Activated CD4-positive, alpha-beta T cell treated with anti-CD3 and anti-CD28 coated beads for 36 hours (primary cell): ENCODE measurements around the gene PAX9. TPM values are rescaled to one million over a fixed set of nuclear protein-coding genes. Genes with fewer than 3 reads are reported as not detected.
A peak's percentile ranks its signal among the peaks of the same experiment; 100 is the strongest.

Experiments used
- ATAC-seq: fragments of 200-7000 bp; cut with Tn5 transposase; one replicate; pipeline ENCODE4 v1.10.0; 2021; ENCODE audit warnings: mild to moderate bottlenecking, moderate library complexity
- CTCF ChIA-PET: fragments of 350-600 bp; sonication (Branson Sonifier 250); formaldehyde crosslinking; loops from one replicate; lab custom pipeline; 2021; ENCODE audit warnings: antibody characterized with exemption; lab: Charles Lee
- POLR2A ChIA-PET: fragments of 350-600 bp; sonication (Branson Sonifier 250); formaldehyde crosslinking; loops from one replicate; lab custom pipeline; 2021; ENCODE audit warnings: antibody characterized with exemption, inconsistent platforms; lab: Charles Lee
- DNase-seq: peaks from one replicate; pipeline ENCODE4 v3.0.0-alpha.2; 2020
- H3K27ac Mint-ChIP-seq: one replicate; pipeline ENCODE4 v1.8.0; 2021; ENCODE audit warnings: mixed read lengths
- H3K27me3 Mint-ChIP-seq: one replicate; pipeline ENCODE4 v1.8.0; 2021; ENCODE audit warnings: mixed read lengths
- H3K36me3 Mint-ChIP-seq: one replicate; pipeline ENCODE4 v1.8.0; 2021; ENCODE audit warnings: low read depth, mixed read lengths
- H3K4me1 Mint-ChIP-seq: one replicate; pipeline ENCODE4 v1.8.0; 2021; ENCODE audit warnings: mixed read lengths
- H3K4me3 Mint-ChIP-seq: one replicate; pipeline ENCODE4 v1.8.0; 2021; ENCODE audit warnings: mild to moderate bottlenecking, moderate library complexity, mixed read lengths
- H3K9me3 Mint-ChIP-seq: one replicate; pipeline ENCODE4 v1.8.0; 2021; ENCODE audit warnings: low read depth, mixed read lengths
- intact Hi-C, 2 experiments: fragments of 100-400 bp; cut with DNase I in 1 of 2; cut with micrococcal nuclease in 1 of 2; formaldehyde crosslinking; loops; one replicate each; pipeline versions ENCODE4 v1.14.2 to v1.15.1; 2022 to 2024; cut with DNase I, micrococcal nuclease
- total RNA-seq, 2 experiments: library from RNA; stranded (reverse); gene quantifications; one replicate each; pipeline ENCODE4 v1.2.3, GENCODE V29; 2021

Gene PAX9
- total RNA-seq, result not detected

- DNase-seq (peak; percentile 76), ATAC-seq (peak; percentile 95)
- Mint-ChIP-seq H3K36me3 (peaks cover 2% of the 10 kb centered on the region), H3K27ac (no peak within 1 kb of the TSS), H3K4me1 (peaks cover 49% of the 10 kb centered on the region), H3K27me3 (peaks cover 84% of the 10 kb centered on the region), H3K9me3 (no peaks in the 10 kb centered on the region), H3K4me3 (peak within 1 kb of the TSS; percentile 11)
- ChIA-PET POLR2A (no interaction called here), CTCF (interaction anchor here (0.5 kb wide), 1 partner anchor 1490 kb away, joined by 3 read pairs; no protein-coding TSS in a partner anchor)
- intact Hi-C loops, result loop anchor here in 1 of 2 experiments (5.0 kb wide), 1 partner anchor 931 kb away; no protein-coding TSS in a partner anchor
These were observed at the start of gene PAX9 for GRCh38 chr14:36661506-36662257. PAX9 (plus strand) TSS chr14:36661860; CDS start chr14:36662090, 230 bp downstream.

- H3K9me3 Mint-ChIP-seq, result no peaks in the 10 kb centered on the region
- H3K4me1 Mint-ChIP-seq, result no peaks in the 10 kb centered on the region
- ATAC-seq (no peak), DNase-seq (no peak)
- H3K36me3 Mint-ChIP-seq, result no peaks in the 10 kb centered on the region
- intact Hi-C loops, result no loop called here
- CTCF ChIA-PET, result no interaction called here
- H3K4me3 Mint-ChIP-seq, result no peak overlapping the region
- POLR2A ChIA-PET, result no interaction called here
- no peaks in the 10 kb centered on the region for H3K27me3 Mint-ChIP-seq
- H3K27ac Mint-ChIP-seq, result no peak overlapping the region
These were observed 43.8 kb upstream of the PAX9 start for GRCh38 chr14:36617824-36618223.

GRCh38 chr14:36618641-36619040 is 43.0 kb upstream of the PAX9 start:
- Mint-ChIP-seq H3K9me3 (no peaks in the 10 kb centered on the region), H3K27ac (no peak overlapping the region), H3K27me3 (no peaks in the 10 kb centered on the region), H3K4me3 (no peak overlapping the region), H3K36me3 (no peaks in the 10 kb centered on the region), H3K4me1 (no peaks in the 10 kb centered on the region)
- ATAC-seq, result no peak
- DNase-seq, result no peak
- POLR2A ChIA-PET, result no interaction called here
- intact Hi-C loops, result no loop called here
- CTCF ChIA-PET, result no interaction called here

GRCh38 chr14:36619131-36619530 is 42.5 kb upstream of the PAX9 start:
- H3K9me3 Mint-ChIP-seq, result no peaks in the 10 kb centered on the region
- ChIA-PET POLR2A (no interaction called here), CTCF (interaction anchor here (1.2 kb wide), 1 partner anchor 14 kb away, joined by 5 read pairs; no protein-coding TSS in a partner anchor)
- no peak overlapping the region for H3K4me3 Mint-ChIP-seq
- DNase-seq, result no peak
- no peak for ATAC-seq
- H3K4me1 Mint-ChIP-seq, result no peaks in the 10 kb centered on the region
- H3K27ac Mint-ChIP-seq, result no peak overlapping the region
- intact Hi-C loops, result no loop called here
- no peaks in the 10 kb centered on the region for H3K36me3 Mint-ChIP-seq
- H3K27me3 Mint-ChIP-seq, result no peaks in the 10 kb centered on the region

GRCh38 chr14:36619853-36620252 is 41.8 kb upstream of the PAX9 start:
- Mint-ChIP-seq H3K27ac (no peak overlapping the region), H3K4me1 (no peaks in the 10 kb centered on the region), H3K4me3 (no peak overlapping the region), H3K27me3 (no peaks in the 10 kb centered on the region), H3K36me3 (no peaks in the 10 kb centered on the region), H3K9me3 (no peaks in the 10 kb centered on the region)
- intact Hi-C loops, result no loop called here
- CTCF ChIA-PET, result interaction anchor here (1.2 kb wide), 1 partner anchor 15 kb away, joined by 5 read pairs; no protein-coding TSS in a partner anchor
- DNase-seq (no peak), ATAC-seq (no peak)
- POLR2A ChIA-PET, result no interaction called here

- H3K4me1 Mint-ChIP-seq, result no peaks in the 10 kb centered on the region
- no peak for ATAC-seq
- CTCF ChIA-PET, result interaction anchor here (0.7 to 0.9 kb wide), 2 partner anchors 21 to 26 kb away, joined by 3 read pairs; no protein-coding TSS in a partner anchor
These were observed 36.6 kb upstream of the PAX9 start for GRCh38 chr14:36625014-36625413.

GRCh38 chr14:36625436-36625835 is 36.2 kb upstream of the PAX9 start:
- Mint-ChIP-seq H3K9me3 (no peaks in the 10 kb centered on the region), H3K27me3 (peaks cover 12% of the 10 kb centered on the region), H3K27ac (no peak overlapping the region), H3K4me3 (no peak overlapping the region), H3K36me3 (no peaks in the 10 kb centered on the region), H3K4me1 (no peaks in the 10 kb centered on the region)
- intact Hi-C loops, result no loop called here
- ChIA-PET POLR2A (no interaction called here), CTCF (interaction anchor here (0.7 to 0.9 kb wide), 2 partner anchors 21 to 27 kb away, joined by 3 read pairs; no protein-coding TSS in a partner anchor)
- no peak for DNase-seq
- no peak for ATAC-seq

More at GRCh38 chr14:36625014-36625413, 36.6 kb upstream of the PAX9 start:
- intact Hi-C loops, result no loop called here
- Mint-ChIP-seq H3K36me3 (no peaks in the 10 kb centered on the region), H3K27ac (no peak overlapping the region), H3K4me3 (no peak overlapping the region), H3K9me3 (no peaks in the 10 kb centered on the region), H3K27me3 (peaks cover 10% of the 10 kb centered on the region)
- POLR2A ChIA-PET, result no interaction called here
- DNase-seq, result no peak

- Mint-ChIP-seq H3K36me3 (no peaks in the 10 kb centered on the region), H3K27ac (no peak overlapping the region), H3K4me1 (no peaks in the 10 kb centered on the region), H3K9me3 (no peaks in the 10 kb centered on the region), H3K4me3 (no peak overlapping the region), H3K27me3 (peaks cover 12% of the 10 kb centered on the region)
- DNase-seq (no peak), ATAC-seq (no peak)
- ChIA-PET CTCF (interaction anchor here (0.9 kb wide), 1 partner anchor 20 kb away, joined by 3 read pairs; no protein-coding TSS in a partner anchor), POLR2A (no interaction called here)
- intact Hi-C loops, result no loop called here
These were observed 35.5 kb upstream of the PAX9 start for GRCh38 chr14:36626151-36626550.

GRCh38 chr14:36627981-36628380 is 33.7 kb upstream of the PAX9 start:
- intact Hi-C loops, result no loop called here
- no peaks in the 10 kb centered on the region for H3K36me3 Mint-ChIP-seq
- peaks cover 13% of the 10 kb centered on the region for H3K27me3 Mint-ChIP-seq
- no peaks in the 10 kb centered on the region for H3K4me1 Mint-ChIP-seq
- H3K4me3 Mint-ChIP-seq, result no peak overlapping the region
- ChIA-PET CTCF (interaction anchor here (1.1 kb wide), 1 partner anchor 74 kb away, joined by 4 read pairs; no protein-coding TSS in a partner anchor), POLR2A (no interaction called here)
- no peak overlapping the region for H3K27ac Mint-ChIP-seq
- H3K9me3 Mint-ChIP-seq, result no peaks in the 10 kb centered on the region
- ATAC-seq (no peak), DNase-seq (no peak)

- ChIA-PET POLR2A (no interaction called here), CTCF (interaction anchor here (0.6 to 0.9 kb wide), 2 partner anchors 8 to 730 kb away, joined by 3 read pairs; no protein-coding TSS in a partner anchor)
- H3K27me3 Mint-ChIP-seq, result peaks cover 8% of the 10 kb centered on the region
- no peaks in the 10 kb centered on the region for H3K36me3 Mint-ChIP-seq
- H3K27ac Mint-ChIP-seq, result no peak overlapping the region
- H3K4me3 Mint-ChIP-seq, result no peak overlapping the region
- H3K4me1 Mint-ChIP-seq, result no peaks in the 10 kb centered on the region
- DNase-seq, result no peak
- ATAC-seq, result no peak
- intact Hi-C loops, result no loop called here
- H3K9me3 Mint-ChIP-seq, result peaks cover 1% of the 10 kb centered on the region
These were observed 28.1 kb upstream of the PAX9 start for GRCh38 chr14:36633580-36633979.

- no peaks in the 10 kb centered on the region for H3K36me3 Mint-ChIP-seq
- no peak overlapping the region for H3K27ac Mint-ChIP-seq
- no peaks in the 10 kb centered on the region for H3K4me1 Mint-ChIP-seq
- H3K27me3 Mint-ChIP-seq, result peaks cover 46% of the 10 kb centered on the region
- no peaks in the 10 kb centered on the region for H3K9me3 Mint-ChIP-seq
- intact Hi-C loops, result loop anchor here in 1 of 2 experiments (5.0 kb wide), 1 partner anchor 60 kb away; no protein-coding TSS in a partner anchor
- H3K4me3 Mint-ChIP-seq, result no peak overlapping the region
- DNase-seq (peak; percentile 9), ATAC-seq (no peak)
- POLR2A ChIA-PET, result no interaction called here
- CTCF ChIA-PET, result interaction anchor here (0.6 kb wide), 1 partner anchor 121 kb away, joined by 3 read pairs; no protein-coding TSS in a partner anchor
These were observed 14.8 kb upstream of the PAX9 start for GRCh38 chr14:36646664-36647416.
